Stimulated activated naive CD4-positive, alpha-beta T cell treated with Interleukin-2 at 50 U/mL for 16 hours (primary cell): ENCODE data around the gene SPRING1.
A peak's percentile ranks its signal among the peaks of the same experiment; 100 is the strongest.
"Not testable (repeated sequence)": the region's sequence is repeated elsewhere in the genome, so short reads cannot be mapped to it uniquely, and the experiment has no call there.

ENCODE experiments used
- DNase-seq: peaks from one replicate; lab custom pipeline; 2025; lab: John Stamatoyannopoulos, UW

Gene SPRING1

GRCh38 chr12:116737774-116738657, at the start of gene SPRING1, which contains the start of gene RNFT2:
Gene SPRING1, minus strand, starts transcription at chr12:116738069. Its CDS starts 169 bp downstream, at chr12:116737900.
Gene RNFT2, plus strand, starts transcription at chr12:116738315. Its CDS starts 2,183 bp downstream, at chr12:116740498.
- peak; percentile 99 for DNase-seq

DNA sequence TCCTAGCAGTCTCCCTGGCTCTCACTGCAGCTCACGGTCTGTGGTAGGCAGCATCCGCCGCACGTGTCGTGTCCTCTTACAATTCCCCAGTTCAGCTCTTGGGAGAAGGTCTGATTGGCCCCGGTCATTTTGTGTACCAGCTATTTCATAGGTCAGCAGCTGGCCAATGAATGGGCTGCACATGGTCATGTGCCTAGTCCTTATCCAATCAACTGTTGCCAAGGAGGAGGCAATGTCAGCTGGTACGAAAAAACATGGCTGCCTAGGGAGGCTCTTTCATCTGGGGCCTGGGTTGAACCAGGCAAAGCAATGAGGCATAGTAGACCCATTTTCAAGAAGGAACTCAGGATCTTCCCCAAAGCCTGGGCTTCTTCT, 46.4 kb upstream of the SPRING1 start:
- no peak for DNase-seq

DNA sequence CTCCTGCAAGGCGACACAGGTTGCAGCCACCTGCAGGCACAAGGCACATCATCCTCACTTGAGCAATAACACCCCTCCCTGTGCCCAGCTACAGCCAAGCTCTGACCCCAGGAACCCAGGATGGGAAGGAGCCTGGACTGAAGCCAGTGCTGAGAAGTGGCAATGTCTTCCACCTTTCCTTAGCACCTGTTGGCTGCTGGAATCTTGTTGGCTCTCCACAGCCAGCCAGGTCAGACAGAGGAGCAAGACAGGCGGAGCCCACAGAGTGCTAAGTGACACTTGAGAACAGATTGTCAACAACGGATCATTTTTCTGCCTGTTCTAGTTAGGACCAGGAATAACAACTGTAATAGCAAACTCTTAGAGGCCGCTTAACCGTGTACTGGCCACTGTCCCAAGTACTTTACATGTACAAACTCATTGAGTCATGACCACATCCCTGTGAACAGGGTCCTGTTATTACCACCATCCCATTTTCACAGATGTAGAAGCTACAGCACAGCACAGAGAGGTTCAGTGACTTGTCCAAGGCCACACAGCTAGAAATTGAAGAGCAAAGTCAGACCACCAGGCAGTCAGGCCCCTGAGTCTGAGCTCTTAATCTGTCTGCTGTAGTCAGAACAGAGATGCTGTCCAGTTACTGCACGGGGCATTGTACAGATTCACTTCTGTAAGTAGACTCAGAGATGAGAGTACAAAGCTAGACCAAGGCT, 45.8 kb upstream of the SPRING1 start:
- DNase-seq = no peak

- no peak for DNase-seq
These were observed 43.1 kb upstream of the SPRING1 start for GRCh38 chr12:116780942-116781341.

GRCh38 chr12:116779597-116779996, 41.7 kb upstream of the SPRING1 start:
- DNase-seq = no peak

DNA sequence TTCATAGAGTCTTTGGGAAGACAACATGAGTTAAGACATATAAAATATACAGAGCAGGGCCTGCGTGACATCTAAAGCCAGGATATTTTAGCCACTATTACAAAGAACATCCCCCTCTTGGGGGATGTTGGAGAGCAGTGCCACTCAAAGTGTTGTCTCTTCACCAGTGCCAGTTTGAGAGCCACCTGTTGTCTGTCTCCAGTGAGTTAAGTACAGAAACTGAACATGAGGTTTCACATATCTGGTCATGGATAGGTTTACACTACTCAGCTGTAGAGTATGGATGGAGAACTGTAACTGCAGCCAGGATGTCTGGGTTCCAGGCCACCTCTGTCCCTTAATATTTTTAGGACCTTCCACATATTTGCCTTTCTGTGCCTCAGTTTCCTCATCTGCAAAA, 39.4 kb upstream of the SPRING1 start:
- DNase-seq = no peak

- DNase-seq = no peak
These were observed 36.2 kb upstream of the SPRING1 start for GRCh38 chr12:116774020-116774419.

- no peak for DNase-seq
These were observed 35.4 kb upstream of the SPRING1 start for GRCh38 chr12:116773276-116773731.

GRCh38 chr12:116771651-116772050, 33.8 kb upstream of the SPRING1 start:
- no peak for DNase-seq

- no peak for DNase-seq
These were observed 28.9 kb upstream of the SPRING1 start for GRCh38 chr12:116766746-116767145.

GRCh38 chr12:116766285-116766684, 28.4 kb upstream of the SPRING1 start:
- no peak for DNase-seq

- no peak for DNase-seq
These were observed 27.4 kb upstream of the SPRING1 start for GRCh38 chr12:116765271-116765670.

- DNase-seq = no peak
These were observed 23.6 kb upstream of the SPRING1 start for GRCh38 chr12:116761499-116761898.

DNA sequence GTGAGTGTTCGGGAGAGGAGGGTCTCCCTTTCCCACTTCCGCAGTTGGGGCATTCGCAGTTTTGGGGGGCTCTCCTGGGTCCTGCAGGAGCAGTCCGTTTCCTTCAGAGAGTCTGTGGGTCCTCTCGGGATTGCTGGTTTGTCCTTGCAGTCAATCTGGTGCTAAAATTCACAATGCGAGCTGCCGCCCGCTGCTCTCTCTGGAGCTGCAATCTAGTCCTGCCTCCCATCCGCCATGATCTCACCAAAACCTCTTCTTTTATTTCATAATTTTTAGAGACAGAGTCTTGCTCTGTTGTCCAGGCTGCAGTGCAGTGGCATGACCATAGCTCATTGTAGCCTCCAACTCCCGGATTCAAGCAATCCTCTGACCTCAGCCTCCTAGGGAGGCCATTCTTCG, 22.8 kb upstream of the SPRING1 start:
- DNase-seq = no peak

DNA sequence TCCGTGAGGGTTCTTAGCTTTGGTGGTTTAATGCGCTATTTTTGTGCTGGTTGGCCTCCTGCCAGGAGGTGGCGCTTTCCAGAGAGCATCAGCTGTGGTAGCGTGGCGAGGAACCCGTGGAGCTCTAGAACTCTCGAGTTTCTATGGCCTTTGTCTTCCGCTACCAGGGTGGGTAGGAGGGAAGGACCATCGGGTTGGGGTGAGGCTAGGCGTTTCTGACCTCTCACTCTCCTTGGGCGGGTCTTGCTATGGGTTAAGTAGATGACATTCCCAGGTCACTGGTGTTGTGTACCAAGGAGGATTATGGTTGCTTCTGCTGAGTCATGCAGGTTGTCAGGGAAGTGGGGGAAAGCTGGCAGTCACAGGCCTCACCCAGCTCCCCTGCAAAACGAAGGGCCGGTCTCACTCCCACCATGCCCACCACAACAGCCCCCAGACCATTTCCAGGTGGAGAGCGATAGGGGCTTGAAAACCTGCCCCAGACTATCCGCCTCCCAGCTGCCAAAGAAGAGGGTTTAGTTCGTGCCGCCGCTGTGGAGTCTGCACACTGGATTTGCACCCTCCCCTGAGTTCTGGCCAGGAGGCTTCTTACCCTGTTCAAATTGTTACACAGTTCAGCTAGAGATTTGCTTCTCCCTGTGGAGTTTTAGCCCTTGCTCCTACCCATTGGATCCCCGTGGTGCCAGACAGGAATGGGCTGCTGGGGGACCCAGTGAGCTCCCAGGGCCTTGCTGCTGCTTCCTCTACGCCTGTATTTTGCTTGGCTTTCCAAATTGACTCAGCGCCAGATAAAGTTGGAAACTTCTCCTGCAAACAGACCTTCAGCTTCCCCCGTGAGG, 22.1 kb upstream of the SPRING1 start:
- DNase-seq = no peak

- DNase-seq = not testable (repeated sequence)
These were observed 16.9 kb upstream of the SPRING1 start for GRCh38 chr12:116754783-116755182.

DNA sequence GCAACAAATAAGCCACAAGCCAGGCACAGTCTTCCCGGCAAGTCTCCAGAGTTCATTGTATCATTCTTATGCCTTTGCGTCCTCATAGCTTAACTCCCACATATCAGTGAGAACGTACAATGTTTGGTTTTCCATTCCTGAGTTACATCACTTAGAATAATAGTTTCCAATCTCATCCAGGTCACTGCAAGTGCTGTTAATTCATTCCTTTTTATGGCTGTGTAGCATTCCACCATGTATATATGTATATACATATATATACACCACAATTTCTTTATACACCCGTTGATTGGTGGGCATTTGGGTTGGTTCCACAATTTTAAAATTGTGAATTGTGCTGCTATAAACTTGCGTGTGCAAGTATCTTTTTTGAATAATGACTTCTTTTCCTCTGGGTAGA, 16.2 kb upstream of the SPRING1 start:
- DNase-seq = not testable (repeated sequence)

DNA sequence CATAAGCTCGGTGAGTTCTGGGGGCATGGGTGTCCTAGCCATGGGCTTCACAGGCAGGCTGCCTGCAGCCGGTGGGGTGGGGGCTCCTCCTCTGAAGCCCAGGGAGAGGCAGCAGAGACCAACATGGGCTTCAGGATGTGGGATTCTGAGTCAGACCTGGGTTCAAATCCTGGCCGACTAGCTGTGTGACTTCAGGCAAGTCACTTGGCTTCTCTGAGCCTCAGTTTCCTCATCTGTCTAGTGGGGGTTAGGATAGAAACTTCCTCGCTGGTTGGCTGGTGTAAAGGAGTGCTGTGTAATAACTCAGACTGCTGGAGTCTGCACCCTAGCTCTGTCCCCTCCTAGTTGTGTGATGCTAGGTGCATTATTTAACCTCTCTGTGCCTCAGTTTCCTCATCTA, 12.4 kb upstream of the SPRING1 start:
- DNase-seq = no peak

DNA sequence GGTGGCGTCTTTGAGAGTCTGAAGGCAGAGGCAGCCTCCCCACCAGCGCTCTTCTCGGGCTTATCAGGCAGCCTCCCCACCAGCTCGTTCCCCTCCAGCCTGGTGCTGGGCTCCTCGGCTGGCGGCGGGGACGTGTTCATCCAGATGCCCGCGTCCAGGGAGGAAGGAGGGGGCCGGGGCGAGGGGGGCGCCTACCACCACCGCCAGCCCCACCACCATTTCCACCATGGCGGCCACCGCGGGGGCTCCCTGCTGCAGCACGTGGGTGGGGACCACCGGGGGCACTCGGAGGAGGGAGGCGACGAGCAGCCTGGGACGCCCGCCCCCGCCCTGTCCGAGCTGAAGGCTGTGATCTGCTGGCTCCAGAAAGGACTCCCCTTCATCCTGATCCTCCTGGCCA, 12.0 kb upstream of the SPRING1 start:
- DNase-seq = no peak

DNA sequence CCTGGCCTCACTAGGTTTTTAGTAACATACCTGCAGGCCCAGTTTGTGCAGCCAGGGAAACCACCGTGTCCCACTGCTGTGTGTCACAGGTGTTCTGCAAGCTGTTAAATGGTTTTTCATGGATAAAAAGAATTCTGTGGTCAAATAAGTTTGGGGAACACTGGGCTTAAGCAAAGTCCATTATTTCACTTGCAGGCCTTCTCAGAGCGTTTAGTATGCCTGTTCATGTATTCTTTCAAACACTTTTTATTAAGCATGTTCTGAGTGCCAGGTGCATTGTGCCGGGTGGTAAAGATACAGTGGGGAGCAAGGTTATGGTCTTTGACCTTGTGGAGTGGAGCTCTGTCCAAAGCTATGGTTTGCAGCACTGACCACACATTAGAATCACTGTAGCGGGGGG, 7.7 kb upstream of the SPRING1 start:
- no peak for DNase-seq

DNA sequence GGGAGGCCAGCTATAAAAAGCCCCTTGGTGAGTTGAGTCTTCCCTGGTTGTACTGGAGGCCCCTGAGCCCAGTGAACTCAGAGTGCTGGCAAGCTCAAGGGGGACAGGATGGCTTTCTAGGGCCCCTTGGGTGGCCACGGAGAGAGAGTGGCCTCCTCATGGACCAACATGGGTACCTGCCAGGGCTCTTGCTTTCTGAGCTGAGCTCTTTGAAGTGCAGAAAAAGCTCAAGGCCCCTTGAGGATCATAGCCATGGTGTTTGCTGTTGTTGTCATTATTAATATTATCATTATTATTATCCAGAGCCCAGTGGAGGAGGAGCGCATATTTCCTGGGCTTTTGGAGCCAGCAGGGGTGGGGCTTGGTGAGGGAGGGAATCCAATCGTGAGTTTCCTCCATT, 6.9 kb upstream of the SPRING1 start:
- no peak for DNase-seq

DNA sequence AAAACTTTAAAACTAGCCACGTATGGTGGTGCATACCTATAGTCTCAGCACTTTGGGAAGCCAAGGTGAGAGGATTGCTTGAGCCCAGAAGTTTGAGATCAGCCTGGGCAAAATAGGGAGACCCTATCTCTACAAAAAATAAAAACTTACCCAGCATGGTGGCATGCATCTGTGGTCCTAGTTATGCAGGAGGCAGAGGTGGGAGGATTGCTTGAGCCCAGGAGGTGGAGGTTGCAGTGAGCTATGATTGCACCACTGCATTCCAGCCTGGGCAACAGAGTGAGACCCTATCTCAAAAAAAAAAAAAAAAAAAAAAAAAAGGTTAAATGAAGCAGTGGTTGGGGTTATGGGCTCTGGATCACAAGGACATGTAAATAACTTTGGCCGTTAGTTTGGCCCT, 4.9 kb upstream of the SPRING1 start:
- DNase-seq = not testable (repeated sequence)
